Kidney epithelial cell (primary cell): Measurements from ENCODE around the gene RSPRY1. TPM values are rescaled to one million over a fixed set of nuclear protein-coding genes. Genes with fewer than 3 reads are reported as not detected.
"Not testable (repeated sequence)": the region's sequence is repeated elsewhere in the genome, so short reads cannot be mapped to it uniquely, and the experiment has no call there.

Source experiments
- DNase-seq: peaks from one replicate; pipeline ENCODE4 v3.0.0-alpha.2; 2010; ENCODE audit warnings: low read depth
- H3K27me3 ChIP-seq: 2 replicates; pipeline ENCODE4 v1.6.0; 2011; ENCODE audit warnings: low read length; ENCODE audit not compliant: control insufficient read depth, insufficient read depth
- H3K36me3 ChIP-seq: 2 replicates; pipeline ENCODE4 v1.5.1; 2011; ENCODE audit warnings: low read length; ENCODE audit not compliant: control insufficient read depth, insufficient read depth
- H3K4me3 ChIP-seq: 2 replicates; pipeline ENCODE4 v1.5.1; 2011; ENCODE audit warnings: low read depth, mild to moderate bottlenecking, control low read depth, low read length
- CTCF ChIP-seq: IDR thresholded peaks from 2 replicates; pipeline ENCODE4 v1.5.1; 2011; ENCODE audit warnings: mild to moderate bottlenecking, moderate library complexity, low read length, control low read depth, inconsistent platforms; ENCODE audit not compliant: insufficient read depth, poor library complexity, severe bottlenecking
- total RNA-seq: library from RNA; depleted of rRNA; stranded (reverse); fragments of >200 nt; gene quantifications from 2 replicates; pipeline ENCODE4 v1.2.3, GENCODE V29; 2015

Gene RSPRY1
- total RNA-seq, 1 donor from 2014 or later, result 42.7 TPM

- no peaks in the 10 kb centered on the region for H3K27me3 ChIP-seq
- H3K36me3 ChIP-seq, result no peaks in the 10 kb centered on the region
- no peak for TF ChIP-seq CTCF
- no peak for DNase-seq
- no peak overlapping the region for H3K4me3 ChIP-seq
These were observed 79.9 kb downstream of the RSPRY1 start for GRCh38 chr16:57265850-57266530.

GRCh38 chr16:57266531-57267260, 80.6 kb downstream of the RSPRY1 start:
- Histone ChIP-seq H3K4me3 (no peak overlapping the region), H3K27me3 (no peaks in the 10 kb centered on the region), H3K36me3 (no peaks in the 10 kb centered on the region)
- TF ChIP-seq CTCF, result no peak
- DNase-seq, result no peak

- H3K27me3 ChIP-seq, H3K4me3 ChIP-seq, DNase-seq, H3K36me3 ChIP-seq: not testable (repeated sequence)
These were observed 81.2 kb downstream of the RSPRY1 start for GRCh38 chr16:57267343-57267742.

- Histone ChIP-seq H3K27me3 (no peaks in the 10 kb centered on the region), H3K36me3 (no peaks in the 10 kb centered on the region), H3K4me3 (no peak overlapping the region)
- no peak for TF ChIP-seq CTCF
- DNase-seq, result no peak
These were observed 83.0 kb downstream of the RSPRY1 start for GRCh38 chr16:57268804-57269800.

- H3K36me3 ChIP-seq, result no peaks in the 10 kb centered on the region
- DNase-seq, result no peak
- H3K27me3 ChIP-seq, result no peaks in the 10 kb centered on the region
- no peak overlapping the region for H3K4me3 ChIP-seq
- TF ChIP-seq CTCF, result no peak
These were observed 84.3 kb downstream of the RSPRY1 start for GRCh38 chr16:57270221-57271062.
